Mucosa of descending colon (tissue), 3 donors: Measurements from ENCODE around the gene MBD5. TPM values are rescaled to one million over a fixed set of nuclear protein-coding genes. Genes with fewer than 3 reads are reported as not detected.

Experiments
- ATAC-seq: fragments of 200-7000 bp; cut with Tn5 transposase; one replicate; pipeline ENCODE4 v1.9.1; 2020; ENCODE audit warnings: mild to moderate bottlenecking, moderate library complexity
- DNase-seq, 3 donors: peaks; one replicate each; pipeline ENCODE4 v3.0.0-alpha.2; 2020
- H3K36me3 ChIP-seq: fragments of 200-600 bp; one replicate; pipeline ENCODE4 v1.8.0; 2021; ENCODE audit warnings: low read depth, mild to moderate bottlenecking
- H3K4me1 ChIP-seq: fragments of 200-600 bp; one replicate; pipeline ENCODE4 v1.8.0; 2021; ENCODE audit warnings: low read depth, mild to moderate bottlenecking
- H3K4me3 ChIP-seq: fragments of 200-600 bp; one replicate; pipeline ENCODE4 v1.8.0; 2021; ENCODE audit warnings: mild to moderate bottlenecking
- H3K9me3 ChIP-seq: fragments of 200-600 bp; one replicate; pipeline ENCODE4 v1.8.0; 2021; ENCODE audit warnings: mild to moderate bottlenecking
- CTCF ChIP-seq: fragments of 200-600 bp; IDR thresholded peaks from one replicate; pipeline ENCODE4 v1.8.0; 2022; ENCODE audit warnings: antibody characterized with exemption, mild to moderate bottlenecking
- intact Hi-C, 2 donors: fragments of 100-400 bp; cut with DNase I in 1 of 2; cut with micrococcal nuclease in 1 of 2; formaldehyde crosslinking; loops; one replicate each; pipeline versions ENCODE4 v1.11.0 to v1.11.1; 2022; cut with DNase I, micrococcal nuclease
- total RNA-seq, 3 donors: library from RNA; stranded (reverse); fragmentation: NEBNext Ultra II Directional in 2 of 3; extraction: Animal tissue kit (Norgen Biotek cat#: 25700) in 2 of 3; gene quantifications; one replicate each; pipeline versions ENCODE4 v1.2.1 to v1.2.4, GENCODE V29; 2021 to 2023
- donor health status: DM: no; HTN: no; CAD: no; lungs with moderate emphysema.
- donor health status: DM: no; HTN: no; CAD: no.
- donor health status: DM: no; HTN: yes; CAD: no.

Gene MBD5
- total RNA-seq, 3 donors from 2014 or later: 31.8 to 69.8 (median 43.8) TPM

- no peaks in the 10 kb centered on the region for H3K4me1 ChIP-seq
- no peak overlapping the region for H3K4me3 ChIP-seq
- peak; percentile 63 for ATAC-seq
- TF ChIP-seq CTCF: no peak
- peak; percentile 46 to 54 (median 52) for DNase-seq
- intact Hi-C loops: no loop called here
- no peaks in the 10 kb centered on the region for H3K36me3 ChIP-seq
- no peaks in the 10 kb centered on the region for H3K9me3 ChIP-seq
These were observed 180.4 kb downstream of the MBD5 start for GRCh38 chr2:148201075-148202004.

GRCh38 chr2:148202237-148202636 is 181.3 kb downstream of the MBD5 start:
- H3K4me1 ChIP-seq: no peaks in the 10 kb centered on the region
- no peaks in the 10 kb centered on the region for H3K36me3 ChIP-seq
- DNase-seq: no peak
- H3K4me3 ChIP-seq: no peak overlapping the region
- no peaks in the 10 kb centered on the region for H3K9me3 ChIP-seq
- ATAC-seq: no peak
- TF ChIP-seq CTCF: no peak
- intact Hi-C loops: no loop called here

- DNase-seq (no peak), ATAC-seq (no peak)
- TF ChIP-seq CTCF: no peak
- no peaks in the 10 kb centered on the region for H3K4me1 ChIP-seq
- H3K36me3 ChIP-seq: no peaks in the 10 kb centered on the region
- no peak overlapping the region for H3K4me3 ChIP-seq
- H3K9me3 ChIP-seq: no peaks in the 10 kb centered on the region
- intact Hi-C loops: no loop called here
These were observed 186.2 kb downstream of the MBD5 start for GRCh38 chr2:148207111-148207510.

- TF ChIP-seq CTCF: no peak
- Histone ChIP-seq H3K9me3 (no peaks in the 10 kb centered on the region), H3K4me1 (no peaks in the 10 kb centered on the region), H3K36me3 (no peaks in the 10 kb centered on the region), H3K4me3 (no peak overlapping the region)
- DNase-seq (no peak), ATAC-seq (no peak)
- intact Hi-C loops: no loop called here
These were observed 188.7 kb downstream of the MBD5 start for GRCh38 chr2:148209603-148210002.

- Histone ChIP-seq H3K4me1 (no peaks in the 10 kb centered on the region), H3K9me3 (peaks cover 10% of the 10 kb centered on the region), H3K4me3 (no peak overlapping the region), H3K36me3 (no peaks in the 10 kb centered on the region)
- intact Hi-C loops: no loop called here
- DNase-seq (no peak), ATAC-seq (no peak)
- TF ChIP-seq CTCF: no peak
These were observed 197.6 kb downstream of the MBD5 start for GRCh38 chr2:148218326-148219075.
